Gastrocnemius medialis (tissue), 4 donors: Measurements from ENCODE around the gene KCNAB1.

Source experiments
- POLR2A ChIP-seq, 2 donors: fragments of 450-650 bp; IDR thresholded peaks; one replicate each; pipeline ENCODE4 v1.6.1; 2017; ENCODE audit warnings: antibody characterized with exemption in 2 of 2, mild to moderate bottlenecking in 2 of 2, moderate library complexity in 2 of 2
- TF ChIP-seq, protein P1 (sequence below), 5 experiments: fragments of 450-650 bp in 3 of 5; fragments of 200-600 bp in 2 of 5; sonication (generic) in 2 of 5; IDR thresholded peaks in 4 of 5; conservative IDR thresholded peaks in 1 of 5; 1 replicate in 4 of 5; 2 replicates in 1 of 5; pipeline ENCODE4 v1.5.1; 2016 to 2019; ENCODE audit warnings: antibody characterized with exemption in 5 of 5, mild to moderate bottlenecking in 3 of 5, moderate library complexity in 3 of 5

DNA sequence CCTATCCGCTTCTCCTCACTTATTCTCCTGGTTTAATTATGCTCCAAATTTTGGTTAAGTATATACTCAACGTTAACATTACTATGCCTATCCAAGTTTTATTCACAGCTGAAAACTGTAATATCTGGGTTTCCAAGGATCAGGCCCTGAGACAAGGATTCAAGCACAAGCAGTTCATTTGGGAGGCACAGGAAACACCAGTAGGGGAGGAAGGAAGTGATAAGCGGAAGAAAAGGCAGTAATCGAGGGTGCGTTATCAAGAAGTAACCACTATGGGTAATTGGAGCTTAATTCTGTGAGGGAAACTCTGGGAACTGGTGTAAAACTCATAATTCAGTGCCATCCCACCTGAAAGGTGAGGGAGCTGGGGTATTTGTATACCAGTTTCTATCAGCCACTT, 120.3 kb downstream of the KCNAB1 start:
- TF ChIP-seq, protein P1, sequence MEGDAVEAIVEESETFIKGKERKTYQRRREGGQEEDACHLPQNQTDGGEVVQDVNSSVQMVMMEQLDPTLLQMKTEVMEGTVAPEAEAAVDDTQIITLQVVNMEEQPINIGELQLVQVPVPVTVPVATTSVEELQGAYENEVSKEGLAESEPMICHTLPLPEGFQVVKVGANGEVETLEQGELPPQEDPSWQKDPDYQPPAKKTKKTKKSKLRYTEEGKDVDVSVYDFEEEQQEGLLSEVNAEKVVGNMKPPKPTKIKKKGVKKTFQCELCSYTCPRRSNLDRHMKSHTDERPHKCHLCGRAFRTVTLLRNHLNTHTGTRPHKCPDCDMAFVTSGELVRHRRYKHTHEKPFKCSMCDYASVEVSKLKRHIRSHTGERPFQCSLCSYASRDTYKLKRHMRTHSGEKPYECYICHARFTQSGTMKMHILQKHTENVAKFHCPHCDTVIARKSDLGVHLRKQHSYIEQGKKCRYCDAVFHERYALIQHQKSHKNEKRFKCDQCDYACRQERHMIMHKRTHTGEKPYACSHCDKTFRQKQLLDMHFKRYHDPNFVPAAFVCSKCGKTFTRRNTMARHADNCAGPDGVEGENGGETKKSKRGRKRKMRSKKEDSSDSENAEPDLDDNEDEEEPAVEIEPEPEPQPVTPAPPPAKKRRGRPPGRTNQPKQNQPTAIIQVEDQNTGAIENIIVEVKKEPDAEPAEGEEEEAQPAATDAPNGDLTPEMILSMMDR (IDR thresholded peaks at IDR 0.05 in 4 of 5, conservative IDR thresholded peaks at IDR 0.05 in 1 of 5): no peak
- no peak for TF ChIP-seq POLR2A (IDR thresholded peaks at IDR 0.05)
